ENCODE results near the gene DNM3. TPM values are rescaled to one million over a fixed set of nuclear protein-coding genes. Genes with fewer than 3 reads are reported as not detected.

The DNM3 gene
- total and polyA plus RNA-seq, 9 of the 15 experiments (the other 6 are each of a cell fraction or from before 2014, with no cell fraction given), result 0.08 to 0.36 (median 0.22) TPM; not detected in 1

DNA sequence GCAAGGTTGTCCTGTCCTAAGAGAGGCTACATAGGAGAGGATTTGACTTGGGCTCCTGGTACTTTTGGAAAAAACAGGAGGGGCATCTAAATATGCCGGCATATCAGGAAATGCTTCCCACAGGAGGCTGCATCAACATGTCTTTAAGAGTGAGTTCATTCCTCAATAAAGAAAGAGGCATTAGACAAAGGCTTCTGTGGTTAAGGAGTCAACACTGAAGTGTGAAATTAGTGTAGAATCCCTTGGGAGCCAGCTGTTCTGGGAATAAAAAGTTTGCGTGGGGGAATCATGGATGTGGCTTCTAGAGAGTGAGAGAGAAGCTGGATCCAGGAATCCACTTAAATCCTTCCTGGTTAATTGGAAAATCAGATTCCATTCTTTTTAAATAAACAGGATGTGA lies 69.5 kb downstream of the DNM3 start:
- H3K9ac ChIP-seq (ENCODE audit: insufficient read depth in 1 of 2, low read depth in 2 of 2, low read length in 2 of 2), result no peak overlapping the region
- H3K27me3 ChIP-seq (ENCODE audit: control insufficient read depth in 2 of 2, insufficient read depth in 2 of 2, low read length in 2 of 2), result no peaks in the 10 kb centered on the region; a peak in 1 of 5 replicates
- DNase-seq (ENCODE audit: extremely low read depth in 1 of 4, low spot score in 3 of 4) (no peak), FAIRE-seq (no peak), ATAC-seq (no peak)
- H3K36me3 ChIP-seq (ENCODE audit: control insufficient read depth, insufficient read depth, low read length), result no peaks in the 10 kb centered on the region
- H2AFZ ChIP-seq (ENCODE audit: low read depth, low read length), result no peak overlapping the region
- TF ChIP-seq CEBPZ (IDR thresholded peaks at IDR 0.05; ENCODE audit: borderline replicate concordance, low read depth, low read length), result no peak
- no peak for TF ChIP-seq ZNF212 (CRISPR knock-in tag; IDR thresholded peaks at IDR 0.05)
- TF ChIP-seq BRF2 (IDR thresholded peaks at IDR 0.05; ENCODE audit: borderline replicate concordance, insufficient read depth, insufficient read length), result no peak
- no peak for TF ChIP-seq HDAC1 (IDR thresholded peaks at IDR 0.05)
- TF ChIP-seq XRCC5 (IDR thresholded peaks at IDR 0.05; ENCODE audit: low read depth, low read length), result no peak
- TF ChIP-seq ATF1 (CRISPR knock-in tag; IDR thresholded peaks at IDR 0.05), result no peak
- TF ChIP-seq ATF1 (tag; IDR thresholded peaks at IDR 0.05), result no peak
- TF ChIP-seq ZNF584 (CRISPR knock-in tag; IDR thresholded peaks at IDR 0.05; ENCODE audit: low read depth), result no peak
- TF ChIP-seq SP2 (IDR thresholded peaks at IDR 0.05; ENCODE audit: extremely low read depth, low read depth, low read length, poor library complexity, severe bottlenecking), result no peak
- TF ChIP-seq ATF3 (IDR thresholded peaks at IDR 0.05), result no peak
- TF ChIP-seq ATF3 (CRISPR knock-in tag; conservative IDR thresholded peaks at IDR 0.05), result no peak
- no peak for TF ChIP-seq NFXL1 (CRISPR knock-in tag; IDR thresholded peaks at IDR 0.05)
- H3K9me1 ChIP-seq (ENCODE audit: control insufficient read depth, insufficient read depth, low read length), result no peaks in the 10 kb centered on the region
- no peaks in the 10 kb centered on the region for H4K20me1 ChIP-seq (replicated peaks; ENCODE audit: control insufficient read depth, insufficient read depth, low read length)
- no peak overlapping the region for H3K4me3 ChIP-seq
- BruUV-seq (replicated peaks), result no TSS peak
- intact Hi-C loops (cut with micrococcal nuclease), result no loop called here
- 0% methylated on average over 2 of the region's 2 CpGs for WGBS (ENCODE audit: insufficient coverage, low coverage, missing lambda C conversion rate)
- CTCF ChIA-PET (ENCODE audit: low intra/inter-chr PET ratio), result no interaction called here
- H3K27ac ChIP-seq (ENCODE audit: extremely low read depth, low read depth, low read length), result no peak overlapping the region
- no peaks in the 10 kb centered on the region for H3K4me1 ChIP-seq (replicated peaks in 1 of 2; ENCODE audit: control insufficient read depth in 2 of 2, insufficient read depth in 2 of 2, low read length in 2 of 2)
- in situ Hi-C loops (cut with MboI), result no loop called here
- H3K9me3 ChIP-seq (replicated peaks; ENCODE audit: control insufficient read depth, insufficient read depth, low read depth, low read length), result no peaks in the 10 kb centered on the region
- H3K79me2 ChIP-seq (ENCODE audit: control insufficient read depth, insufficient read depth, low read length), result no peaks in the 10 kb centered on the region
- POLR2A ChIA-PET, result interaction anchor here (0.8 to 1.7 kb wide), 4 partner anchors 12 to 100 kb away, joined by 3 to 5 read pairs (median 4); no protein-coding TSS in a partner anchor
- no peak overlapping the region for H3K4me2 ChIP-seq (ENCODE audit: insufficient read depth, low read length)
